ENCODE data around the gene SMIM38. TPM values are rescaled to one million over a fixed set of nuclear protein-coding genes. Genes with fewer than 3 reads are reported as not detected.

SMIM38 gene
- total and polyA plus RNA-seq, 9 of the 15 experiments (the other 6 are each of a cell fraction or from before 2014, with no cell fraction given): 0.07 to 1.2 (median 0.21) TPM; not detected in 2

- no peak overlapping the region for H3K4me3 ChIP-seq
- H3K9ac ChIP-seq (ENCODE audit: insufficient read depth in 1 of 2, low read depth in 2 of 2, low read length in 2 of 2): no peak overlapping the region
- H3K79me2 ChIP-seq (ENCODE audit: control insufficient read depth, insufficient read depth, low read length): no peaks in the 10 kb centered on the region
- H3K9me3 ChIP-seq (replicated peaks; ENCODE audit: control insufficient read depth, insufficient read depth, low read depth, low read length): no peaks in the 10 kb centered on the region
- in situ Hi-C loops (cut with MboI) (no loop called here), intact Hi-C loops (cut with micrococcal nuclease) (no loop called here)
- peaks cover 34 to 71% of the 10 kb centered on the region in 2 experiments for H3K27me3 ChIP-seq (ENCODE audit: control insufficient read depth in 2 of 2, insufficient read depth in 2 of 2, low read length in 2 of 2)
- H2AFZ ChIP-seq (ENCODE audit: low read depth, low read length): no peak overlapping the region
- ChIA-PET POLR2A (interaction anchor here (0.7 kb wide), 1 partner anchor 37 kb away, joined by 3 read pairs; no protein-coding TSS in a partner anchor), CTCF (ENCODE audit: low intra/inter-chr PET ratio) (no interaction called here)
- H3K4me1 ChIP-seq (replicated peaks in 1 of 2; ENCODE audit: control insufficient read depth in 2 of 2, insufficient read depth in 2 of 2, low read length in 2 of 2): peaks cover 0 to 13% of the 10 kb centered on the region in 2 experiments; a peak in 2 of 5 replicates
- under 1% methylated on average over 10 of the region's 10 CpGs for WGBS (ENCODE audit: insufficient coverage, low coverage, missing lambda C conversion rate)
- H3K27ac ChIP-seq (ENCODE audit: extremely low read depth, low read depth, low read length): no peak overlapping the region
- no peaks in the 10 kb centered on the region for H3K36me3 ChIP-seq (ENCODE audit: control insufficient read depth, insufficient read depth, low read length)
- ATAC-seq: no peak
- BruUV-seq (replicated peaks): no TSS peak
- no peaks in the 10 kb centered on the region for H3K9me1 ChIP-seq (ENCODE audit: control insufficient read depth, insufficient read depth, low read length)
- H3K4me2 ChIP-seq (ENCODE audit: insufficient read depth, low read length): no peak overlapping the region
- peaks cover 13% of the 10 kb centered on the region; the same call in 1 of the 2 replicates for H4K20me1 ChIP-seq (replicated peaks; ENCODE audit: control insufficient read depth, insufficient read depth, low read length)
- FAIRE-seq: no peak
- no peak for DNase-seq (ENCODE audit: extremely low read depth in 1 of 4, low spot score in 3 of 4)
- TF ChIP-seq SMARCA4 (IDR thresholded peaks at IDR 0.05): no peak
- no peak for TF ChIP-seq ZNF764 (CRISPR knock-in tag; IDR thresholded peaks at IDR 0.05; ENCODE audit: low read depth)
- TF ChIP-seq YY1 (IDR thresholded peaks at IDR 0.05; ENCODE audit: borderline replicate concordance in 1 of 3, control insufficient read depth in 1 of 3, extremely low read depth in 1 of 3, insufficient read depth in 3 of 3, insufficient read length in 1 of 3, insufficient replicate concordance in 2 of 3, low read depth in 1 of 3, low read length in 2 of 3): no peak
- TF ChIP-seq, protein P1, sequence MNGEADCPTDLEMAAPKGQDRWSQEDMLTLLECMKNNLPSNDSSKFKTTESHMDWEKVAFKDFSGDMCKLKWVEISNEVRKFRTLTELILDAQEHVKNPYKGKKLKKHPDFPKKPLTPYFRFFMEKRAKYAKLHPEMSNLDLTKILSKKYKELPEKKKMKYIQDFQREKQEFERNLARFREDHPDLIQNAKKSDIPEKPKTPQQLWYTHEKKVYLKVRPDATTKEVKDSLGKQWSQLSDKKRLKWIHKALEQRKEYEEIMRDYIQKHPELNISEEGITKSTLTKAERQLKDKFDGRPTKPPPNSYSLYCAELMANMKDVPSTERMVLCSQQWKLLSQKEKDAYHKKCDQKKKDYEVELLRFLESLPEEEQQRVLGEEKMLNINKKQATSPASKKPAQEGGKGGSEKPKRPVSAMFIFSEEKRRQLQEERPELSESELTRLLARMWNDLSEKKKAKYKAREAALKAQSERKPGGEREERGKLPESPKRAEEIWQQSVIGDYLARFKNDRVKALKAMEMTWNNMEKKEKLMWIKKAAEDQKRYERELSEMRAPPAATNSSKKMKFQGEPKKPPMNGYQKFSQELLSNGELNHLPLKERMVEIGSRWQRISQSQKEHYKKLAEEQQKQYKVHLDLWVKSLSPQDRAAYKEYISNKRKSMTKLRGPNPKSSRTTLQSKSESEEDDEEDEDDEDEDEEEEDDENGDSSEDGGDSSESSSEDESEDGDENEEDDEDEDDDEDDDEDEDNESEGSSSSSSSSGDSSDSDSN (IDR thresholded peaks at IDR 0.05; ENCODE audit: borderline replicate concordance in 1 of 2, low read depth in 2 of 2, low read length in 2 of 2): no peak
- TF ChIP-seq ERF (CRISPR knock-in tag; IDR thresholded peaks at IDR 0.05): no peak
- TF ChIP-seq, protein P2, sequence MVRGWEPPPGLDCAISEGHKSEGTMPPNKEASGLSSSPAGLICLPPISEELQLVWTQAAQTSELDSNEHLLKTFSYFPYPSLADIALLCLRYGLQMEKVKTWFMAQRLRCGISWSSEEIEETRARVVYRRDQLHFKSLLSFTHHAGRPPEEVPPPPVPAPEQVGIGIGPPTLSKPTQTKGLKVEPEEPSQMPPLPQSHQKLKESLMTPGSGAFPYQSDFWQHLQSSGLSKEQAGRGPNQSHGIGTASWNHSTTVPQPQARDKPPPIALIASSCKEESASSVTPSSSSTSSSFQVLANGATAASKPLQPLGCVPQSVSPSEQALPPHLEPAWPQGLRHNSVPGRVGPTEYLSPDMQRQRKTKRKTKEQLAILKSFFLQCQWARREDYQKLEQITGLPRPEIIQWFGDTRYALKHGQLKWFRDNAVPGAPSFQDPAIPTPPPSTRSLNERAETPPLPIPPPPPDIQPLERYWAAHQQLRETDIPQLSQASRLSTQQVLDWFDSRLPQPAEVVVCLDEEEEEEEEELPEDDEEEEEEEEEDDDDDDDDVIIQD (CRISPR knock-in tag; IDR thresholded peaks at IDR 0.05): no peak
- TF ChIP-seq, protein P3, sequence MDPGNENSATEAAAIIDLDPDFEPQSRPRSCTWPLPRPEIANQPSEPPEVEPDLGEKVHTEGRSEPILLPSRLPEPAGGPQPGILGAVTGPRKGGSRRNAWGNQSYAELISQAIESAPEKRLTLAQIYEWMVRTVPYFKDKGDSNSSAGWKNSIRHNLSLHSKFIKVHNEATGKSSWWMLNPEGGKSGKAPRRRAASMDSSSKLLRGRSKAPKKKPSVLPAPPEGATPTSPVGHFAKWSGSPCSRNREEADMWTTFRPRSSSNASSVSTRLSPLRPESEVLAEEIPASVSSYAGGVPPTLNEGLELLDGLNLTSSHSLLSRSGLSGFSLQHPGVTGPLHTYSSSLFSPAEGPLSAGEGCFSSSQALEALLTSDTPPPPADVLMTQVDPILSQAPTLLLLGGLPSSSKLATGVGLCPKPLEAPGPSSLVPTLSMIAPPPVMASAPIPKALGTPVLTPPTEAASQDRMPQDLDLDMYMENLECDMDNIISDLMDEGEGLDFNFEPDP (CRISPR knock-in tag; IDR thresholded peaks at IDR 0.05): no peak
- TF ChIP-seq, protein P4, sequence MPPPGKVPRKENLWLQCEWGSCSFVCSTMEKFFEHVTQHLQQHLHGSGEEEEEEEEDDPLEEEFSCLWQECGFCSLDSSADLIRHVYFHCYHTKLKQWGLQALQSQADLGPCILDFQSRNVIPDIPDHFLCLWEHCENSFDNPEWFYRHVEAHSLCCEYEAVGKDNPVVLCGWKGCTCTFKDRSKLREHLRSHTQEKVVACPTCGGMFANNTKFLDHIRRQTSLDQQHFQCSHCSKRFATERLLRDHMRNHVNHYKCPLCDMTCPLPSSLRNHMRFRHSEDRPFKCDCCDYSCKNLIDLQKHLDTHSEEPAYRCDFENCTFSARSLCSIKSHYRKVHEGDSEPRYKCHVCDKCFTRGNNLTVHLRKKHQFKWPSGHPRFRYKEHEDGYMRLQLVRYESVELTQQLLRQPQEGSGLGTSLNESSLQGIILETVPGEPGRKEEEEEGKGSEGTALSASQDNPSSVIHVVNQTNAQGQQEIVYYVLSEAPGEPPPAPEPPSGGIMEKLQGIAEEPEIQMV (tag; conservative IDR thresholded peaks at IDR 0.05; ENCODE audit: low read depth): no peak
- no peak for TF ChIP-seq SMAD1 (IDR thresholded peaks at IDR 0.05; ENCODE audit: low read depth, low read length, partially characterized antibody)
- no peak for TF ChIP-seq RUNX1 (IDR thresholded peaks at IDR 0.05; ENCODE audit: low read depth)
- no peak for TF ChIP-seq E2F3 (CRISPR knock-in tag; IDR thresholded peaks at IDR 0.05)
- no peak for TF ChIP-seq RBBP5 (IDR thresholded peaks at IDR 0.05; ENCODE audit: borderline replicate concordance, insufficient read depth, low read length, poor library complexity, severe bottlenecking)
- no peak for TF ChIP-seq NR2F6 (CRISPR knock-in tag; IDR thresholded peaks at IDR 0.05)
- no peak for TF ChIP-seq ZNF232 (CRISPR knock-in tag; IDR thresholded peaks at IDR 0.05)
These were observed 42.5 kb upstream of the SMIM38 start for GRCh38 chr11:69113226-69113625.
